Nephron (organoid): ENCODE measurements around the gene MANBA.

ENCODE experiments used
- H3K27ac Mint-ChIP-seq, 3 experiments: 2 replicates each; pipeline ENCODE4 v1.8.0; 2020; ENCODE audit warnings: mixed read lengths in 3 of 3, mild to moderate bottlenecking in 2 of 3, moderate library complexity in 1 of 3
- H3K27me3 Mint-ChIP-seq: 2 replicates; pipeline ENCODE4 v1.8.0; 2021; ENCODE audit warnings: low read depth, mild to moderate bottlenecking, moderate library complexity, mixed read lengths
- H3K36me3 Mint-ChIP-seq: 2 replicates; pipeline ENCODE4 v1.8.0; 2020; ENCODE audit warnings: low read depth, mixed read lengths
- H3K4me1 Mint-ChIP-seq: 2 replicates; pipeline ENCODE4 v1.8.0; 2020; ENCODE audit warnings: mixed read lengths
- H3K4me3 Mint-ChIP-seq, 3 experiments: 2 replicates each; pipeline ENCODE4 v1.8.0; 2020; ENCODE audit warnings: mild to moderate bottlenecking in 3 of 3, mixed read lengths in 3 of 3, moderate library complexity in 2 of 3
- H3K9me3 Mint-ChIP-seq: 2 replicates; pipeline ENCODE4 v1.8.0; 2020; ENCODE audit warnings: mixed read lengths
- TF ChIP-seq, protein P1 (sequence below), 3 experiments: fragments of 200-600 bp; sonication (generic); IDR thresholded peaks; one replicate each; pipeline ENCODE4 v1.5.0; 2021; ENCODE audit warnings: antibody characterized with exemption in 3 of 3; ENCODE audit not compliant: unreplicated experiment in 3 of 3

MANBA gene

GRCh38 chr4:102647117-102647516 lies 113.7 kb downstream of the MANBA start:
- Mint-ChIP-seq H3K4me3 (no peak overlapping the region), H3K27me3 (no peaks in the 10 kb centered on the region), H3K4me1 (no peaks in the 10 kb centered on the region), H3K9me3 (peaks cover 2% of the 10 kb centered on the region), H3K27ac (no peak overlapping the region), H3K36me3 (peaks cover 46% of the 10 kb centered on the region)
- TF ChIP-seq, protein P1, sequence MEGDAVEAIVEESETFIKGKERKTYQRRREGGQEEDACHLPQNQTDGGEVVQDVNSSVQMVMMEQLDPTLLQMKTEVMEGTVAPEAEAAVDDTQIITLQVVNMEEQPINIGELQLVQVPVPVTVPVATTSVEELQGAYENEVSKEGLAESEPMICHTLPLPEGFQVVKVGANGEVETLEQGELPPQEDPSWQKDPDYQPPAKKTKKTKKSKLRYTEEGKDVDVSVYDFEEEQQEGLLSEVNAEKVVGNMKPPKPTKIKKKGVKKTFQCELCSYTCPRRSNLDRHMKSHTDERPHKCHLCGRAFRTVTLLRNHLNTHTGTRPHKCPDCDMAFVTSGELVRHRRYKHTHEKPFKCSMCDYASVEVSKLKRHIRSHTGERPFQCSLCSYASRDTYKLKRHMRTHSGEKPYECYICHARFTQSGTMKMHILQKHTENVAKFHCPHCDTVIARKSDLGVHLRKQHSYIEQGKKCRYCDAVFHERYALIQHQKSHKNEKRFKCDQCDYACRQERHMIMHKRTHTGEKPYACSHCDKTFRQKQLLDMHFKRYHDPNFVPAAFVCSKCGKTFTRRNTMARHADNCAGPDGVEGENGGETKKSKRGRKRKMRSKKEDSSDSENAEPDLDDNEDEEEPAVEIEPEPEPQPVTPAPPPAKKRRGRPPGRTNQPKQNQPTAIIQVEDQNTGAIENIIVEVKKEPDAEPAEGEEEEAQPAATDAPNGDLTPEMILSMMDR (IDR thresholded peaks at IDR 0.05; ENCODE audit: unreplicated experiment in 3 of 3), result no peak

DNA sequence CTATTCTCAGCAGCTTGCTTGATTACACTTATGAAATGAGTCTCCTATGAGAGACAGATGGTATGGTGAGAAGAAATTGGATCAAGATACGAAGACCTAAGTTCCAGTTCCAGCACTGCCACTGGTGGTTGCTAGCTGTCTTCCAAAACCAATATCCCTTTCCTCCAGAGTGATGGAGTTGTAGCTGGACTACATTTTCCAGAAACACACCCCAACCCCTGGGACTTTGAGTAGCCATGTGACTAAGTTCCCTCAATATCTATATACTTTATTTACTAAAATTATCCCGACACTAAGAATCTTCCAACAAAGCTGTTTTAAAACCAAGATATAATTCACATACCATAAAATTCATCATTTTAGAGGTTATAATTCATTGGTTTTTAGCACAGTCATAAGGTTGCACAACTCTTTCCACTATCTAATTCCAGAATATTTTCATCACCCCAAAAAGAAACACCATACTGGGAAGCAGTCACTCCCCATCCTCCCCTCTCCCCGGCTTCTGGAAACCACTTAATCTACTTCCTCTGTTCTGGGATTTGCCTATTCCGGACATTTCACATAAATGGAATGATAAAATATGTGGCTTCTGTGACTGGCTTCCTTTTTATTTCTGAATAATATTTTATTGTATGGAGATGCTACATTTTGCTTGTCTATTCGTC lies 118.0 kb downstream of the MANBA start:
- Mint-ChIP-seq H3K36me3 (peaks cover 29% of the 10 kb centered on the region), H3K4me1 (no peaks in the 10 kb centered on the region), H3K9me3 (peaks cover 2% of the 10 kb centered on the region), H3K27ac (no peak overlapping the region), H3K4me3 (no peak overlapping the region), H3K27me3 (no peaks in the 10 kb centered on the region)
- TF ChIP-seq, protein P1 (IDR thresholded peaks at IDR 0.05; ENCODE audit: unreplicated experiment in 3 of 3), result no peak

GRCh38 chr4:102641793-102642192 lies 119.0 kb downstream of the MANBA start:
- Mint-ChIP-seq H3K36me3 (peaks cover 34% of the 10 kb centered on the region), H3K4me3 (no peak overlapping the region), H3K9me3 (peaks cover 2% of the 10 kb centered on the region), H3K4me1 (no peaks in the 10 kb centered on the region), H3K27ac (no peak overlapping the region), H3K27me3 (no peaks in the 10 kb centered on the region)
- TF ChIP-seq, protein P1 (IDR thresholded peaks at IDR 0.05; ENCODE audit: unreplicated experiment in 3 of 3), result no peak

GRCh38 chr4:102640669-102641068 lies 120.1 kb downstream of the MANBA start:
- Mint-ChIP-seq H3K27me3 (no peaks in the 10 kb centered on the region), H3K4me3 (no peak overlapping the region), H3K27ac (no peak overlapping the region), H3K4me1 (no peaks in the 10 kb centered on the region), H3K36me3 (peaks cover 30% of the 10 kb centered on the region), H3K9me3 (peaks cover 2% of the 10 kb centered on the region)
- TF ChIP-seq, protein P1 (IDR thresholded peaks at IDR 0.05; ENCODE audit: unreplicated experiment in 3 of 3), result no peak

DNA sequence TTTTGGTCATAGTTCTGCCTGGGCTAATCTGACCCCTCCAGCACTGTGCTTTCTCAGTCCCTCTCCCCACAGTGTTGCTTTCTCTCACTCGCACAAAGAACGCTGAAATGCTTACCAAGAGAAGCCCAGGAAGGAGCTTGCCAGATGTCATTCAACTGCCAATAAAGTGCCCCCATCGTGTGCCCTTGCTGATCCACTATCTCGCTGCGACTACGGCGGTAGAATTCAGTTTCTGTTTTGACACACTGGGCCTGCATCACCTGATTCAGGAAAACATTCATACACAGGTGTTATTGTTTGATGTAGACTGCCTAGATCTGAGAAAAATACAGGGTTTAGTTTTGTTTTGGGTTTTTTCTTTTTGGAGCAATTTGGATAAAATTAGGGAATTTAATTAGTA lies 121.2 kb downstream of the MANBA start:
- Mint-ChIP-seq H3K4me1 (no peaks in the 10 kb centered on the region), H3K9me3 (peaks cover 2% of the 10 kb centered on the region), H3K36me3 (peaks cover 26% of the 10 kb centered on the region), H3K27me3 (no peaks in the 10 kb centered on the region), H3K27ac (no peak overlapping the region), H3K4me3 (no peak overlapping the region)
- TF ChIP-seq, protein P1 (IDR thresholded peaks at IDR 0.05; ENCODE audit: unreplicated experiment in 3 of 3), result no peak

DNA sequence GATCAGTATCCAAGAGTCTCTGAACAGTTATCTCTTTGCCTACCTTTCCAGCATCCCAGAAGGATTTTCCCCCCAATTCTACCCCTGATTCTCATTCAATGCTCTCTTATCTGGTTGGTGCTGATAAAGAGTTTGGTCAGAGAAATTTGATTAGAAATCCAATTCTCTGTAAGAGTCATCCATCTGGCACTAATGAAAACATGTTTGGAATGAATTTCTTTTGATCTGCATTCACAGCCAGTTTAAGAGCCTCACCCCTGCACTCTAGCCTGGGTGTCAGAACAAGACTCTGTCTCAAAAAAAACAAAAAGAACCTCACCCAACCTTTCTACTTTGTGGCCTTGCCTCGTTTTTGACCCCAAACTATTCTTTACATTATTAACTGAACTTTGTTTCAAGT lies 122.1 kb downstream of the MANBA start:
- Mint-ChIP-seq H3K36me3 (peaks cover 21% of the 10 kb centered on the region), H3K9me3 (no peaks in the 10 kb centered on the region), H3K4me3 (no peak overlapping the region), H3K27ac (no peak overlapping the region), H3K27me3 (no peaks in the 10 kb centered on the region), H3K4me1 (no peaks in the 10 kb centered on the region)
- TF ChIP-seq, protein P1 (IDR thresholded peaks at IDR 0.05; ENCODE audit: unreplicated experiment in 3 of 3), result no peak
